Measurements from ENCODE around the gene MAPK1IP1L. TPM values are rescaled to one million over a fixed set of nuclear protein-coding genes. Genes with fewer than 3 reads are reported as not detected.

The MAPK1IP1L gene
- total and polyA plus RNA-seq, 2 of the 13 experiments (the other 11 are each of a cell fraction or from before 2014, with no cell fraction given) = 27.8 to 68.4 TPM

GRCh38 chr14:55051423-55052268, at the start of gene MAPK1IP1L (continued):
- TF ChIP-seq MNT (IDR thresholded peaks at IDR 0.05) = peak; percentile 47
- TF ChIP-seq FOXP1 (IDR thresholded peaks at IDR 0.05) = no peak
- TF ChIP-seq FOXP1 (CRISPR knock-in tag; IDR thresholded peaks at IDR 0.05) = peak; percentile 22; the same call in 1 of the 2 replicates
- TF ChIP-seq, protein P1, sequence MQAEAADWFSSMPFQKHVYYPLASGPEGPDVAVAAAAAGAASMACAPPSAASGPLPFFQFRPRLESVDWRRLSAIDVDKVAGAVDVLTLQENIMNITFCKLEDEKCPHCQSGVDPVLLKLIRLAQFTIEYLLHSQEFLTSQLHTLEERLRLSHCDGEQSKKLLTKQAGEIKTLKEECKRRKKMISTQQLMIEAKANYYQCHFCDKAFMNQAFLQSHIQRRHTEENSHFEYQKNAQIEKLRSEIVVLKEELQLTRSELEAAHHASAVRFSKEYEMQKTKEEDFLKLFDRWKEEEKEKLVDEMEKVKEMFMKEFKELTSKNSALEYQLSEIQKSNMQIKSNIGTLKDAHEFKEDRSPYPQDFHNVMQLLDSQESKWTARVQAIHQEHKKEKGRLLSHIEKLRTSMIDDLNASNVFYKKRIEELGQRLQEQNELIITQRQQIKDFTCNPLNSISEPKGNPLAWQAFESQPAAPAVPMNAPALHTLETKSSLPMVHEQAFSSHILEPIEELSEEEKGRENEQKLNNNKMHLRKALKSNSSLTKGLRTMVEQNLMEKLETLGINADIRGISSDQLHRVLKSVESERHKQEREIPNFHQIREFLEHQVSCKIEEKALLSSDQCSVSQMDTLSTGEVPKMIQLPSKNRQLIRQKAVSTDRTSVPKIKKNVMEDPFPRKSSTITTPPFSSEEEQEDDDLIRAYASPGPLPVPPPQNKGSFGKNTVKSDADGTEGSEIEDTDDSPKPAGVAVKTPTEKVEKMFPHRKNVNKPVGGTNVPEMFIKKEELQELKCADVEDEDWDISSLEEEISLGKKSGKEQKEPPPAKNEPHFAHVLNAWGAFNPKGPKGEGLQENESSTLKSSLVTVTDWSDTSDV (CRISPR knock-in tag; IDR thresholded peaks at IDR 0.05) = peak; percentile 92; the same call in 1 of the 2 replicates
- peak; percentile 85 for TF ChIP-seq HNRNPK (IDR thresholded peaks at IDR 0.05; ENCODE audit: low read depth, low read length, poor library complexity, severe bottlenecking)
- TF ChIP-seq POLR2A (IDR thresholded peaks at IDR 0.05; ENCODE audit: insufficient read depth in 1 of 2, low read depth in 2 of 2, low read length in 2 of 2) = peak; percentile 96 to 98
- TF ChIP-seq HOXA5 (CRISPR knock-in tag; IDR thresholded peaks at IDR 0.05) = peak; percentile 85; the same call in 1 of the 2 replicates
- TF ChIP-seq ZNF354B (CRISPR knock-in tag; IDR thresholded peaks at IDR 0.05) = no peak; the same call in 1 of the 2 replicates
- TF ChIP-seq MTF1 (CRISPR knock-in tag; IDR thresholded peaks at IDR 0.05) = 0 out of 2 replicates have a peak, but pooled peaks have one; percentile 39
- TF ChIP-seq, protein P2, sequence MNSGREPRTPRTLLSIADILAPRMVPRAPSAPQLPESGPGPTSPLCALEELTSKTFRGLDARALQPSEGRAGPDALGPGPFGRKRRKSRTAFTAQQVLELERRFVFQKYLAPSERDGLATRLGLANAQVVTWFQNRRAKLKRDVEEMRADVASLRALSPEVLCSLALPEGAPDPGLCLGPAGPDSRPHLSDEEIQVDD (CRISPR knock-in tag; IDR thresholded peaks at IDR 0.05; ENCODE audit: borderline replicate concordance) = peak; percentile 86; the same call in 1 of the 2 replicates
- TF ChIP-seq AHDC1 (CRISPR knock-in tag; IDR thresholded peaks at IDR 0.05; ENCODE audit: borderline replicate concordance) = peak; percentile 50
- TF ChIP-seq MAF1 (CRISPR knock-in tag; IDR thresholded peaks at IDR 0.05; ENCODE audit: borderline replicate concordance) = peak; percentile 51; the same call in 1 of the 2 replicates
- peak; percentile 67 for TF ChIP-seq DRAP1 (CRISPR knock-in tag; IDR thresholded peaks at IDR 0.05)
- no peak for TF ChIP-seq SOX13 (IDR thresholded peaks at IDR 0.05)
- peak in 1 of 2 experiments; percentile 39; a peak in 1 of 4 replicates for TF ChIP-seq SOX13 (CRISPR knock-in tag; conservative IDR thresholded peaks at IDR 0.05 in 1 of 2, IDR thresholded peaks at IDR 0.05 in 1 of 2)
- TF ChIP-seq KLF9 (CRISPR knock-in tag; IDR thresholded peaks at IDR 0.05; ENCODE audit: low read depth) = no peak; the same call in 1 of the 2 replicates
- TF ChIP-seq RBM22 (optimal IDR thresholded peaks at IDR 0.05; ENCODE audit: low read length) = no peak
- 0 out of 2 replicates have a peak, but pooled peaks have one; percentile 39 for TF ChIP-seq ZNF572 (CRISPR knock-in tag; IDR thresholded peaks at IDR 0.05)
- TF ChIP-seq ZNF564 (CRISPR knock-in tag; IDR thresholded peaks at IDR 0.05) = peak; percentile 22; the same call in 1 of the 2 replicates

Measured in HepG2 (cell line).